DND-41 (cell line): ENCODE results near the gene TRNAU1AP.

Source experiments
- EZH2 ChIP-seq: IDR thresholded peaks from 3 replicates; pipeline ENCODE4 v1.6.1; 2012; ENCODE audit warnings: borderline replicate concordance, low read depth, mild to moderate bottlenecking, moderate library complexity, low read length, inconsistent platforms; ENCODE audit not compliant: severe bottlenecking
- TF ChIP-seq, protein P1 (sequence below): IDR thresholded peaks from 2 replicates; pipeline ENCODE4 v1.5.1; 2012; ENCODE audit warnings: borderline replicate concordance, low read length, moderate library complexity, mild to moderate bottlenecking; ENCODE audit not compliant: poor library complexity, severe bottlenecking; ENCODE audit errors: extremely low read depth

DNA sequence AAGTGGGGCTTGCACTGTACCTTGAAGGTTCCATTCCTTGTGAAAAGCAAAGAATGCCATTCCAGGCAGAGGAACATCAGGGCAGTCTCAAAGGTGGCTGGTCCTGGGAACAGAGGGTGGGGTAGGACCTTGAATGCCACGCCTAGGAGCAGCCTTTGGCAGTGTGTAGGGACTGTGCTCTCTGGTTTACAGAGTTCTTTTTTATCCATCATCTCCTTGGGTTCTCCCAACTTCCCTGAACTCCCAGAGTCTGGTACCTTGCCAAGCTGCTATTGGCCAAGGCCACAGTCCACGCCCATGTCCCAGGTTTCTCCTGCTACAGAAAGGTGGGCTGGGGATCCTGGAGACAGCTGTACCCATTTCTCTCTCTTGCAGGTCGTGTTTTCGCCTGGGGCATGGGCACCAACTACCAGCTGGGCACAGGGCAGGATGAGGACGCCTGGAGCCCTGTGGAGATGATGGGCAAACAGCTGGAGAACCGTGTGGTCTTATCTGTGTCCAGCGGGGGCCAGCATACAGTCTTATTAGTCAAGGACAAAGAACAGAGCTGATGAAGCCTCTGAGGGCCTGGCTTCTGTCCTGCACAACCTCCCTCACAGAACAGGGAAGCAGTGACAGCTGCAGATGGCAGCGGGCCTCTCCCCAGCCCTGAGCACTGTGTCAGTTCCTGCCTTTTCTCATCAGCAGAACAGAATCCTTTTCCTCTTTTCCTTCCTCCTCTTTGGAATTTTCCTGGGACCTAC, 15.3 kb upstream of the TRNAU1AP start:
- TF ChIP-seq, protein P1, sequence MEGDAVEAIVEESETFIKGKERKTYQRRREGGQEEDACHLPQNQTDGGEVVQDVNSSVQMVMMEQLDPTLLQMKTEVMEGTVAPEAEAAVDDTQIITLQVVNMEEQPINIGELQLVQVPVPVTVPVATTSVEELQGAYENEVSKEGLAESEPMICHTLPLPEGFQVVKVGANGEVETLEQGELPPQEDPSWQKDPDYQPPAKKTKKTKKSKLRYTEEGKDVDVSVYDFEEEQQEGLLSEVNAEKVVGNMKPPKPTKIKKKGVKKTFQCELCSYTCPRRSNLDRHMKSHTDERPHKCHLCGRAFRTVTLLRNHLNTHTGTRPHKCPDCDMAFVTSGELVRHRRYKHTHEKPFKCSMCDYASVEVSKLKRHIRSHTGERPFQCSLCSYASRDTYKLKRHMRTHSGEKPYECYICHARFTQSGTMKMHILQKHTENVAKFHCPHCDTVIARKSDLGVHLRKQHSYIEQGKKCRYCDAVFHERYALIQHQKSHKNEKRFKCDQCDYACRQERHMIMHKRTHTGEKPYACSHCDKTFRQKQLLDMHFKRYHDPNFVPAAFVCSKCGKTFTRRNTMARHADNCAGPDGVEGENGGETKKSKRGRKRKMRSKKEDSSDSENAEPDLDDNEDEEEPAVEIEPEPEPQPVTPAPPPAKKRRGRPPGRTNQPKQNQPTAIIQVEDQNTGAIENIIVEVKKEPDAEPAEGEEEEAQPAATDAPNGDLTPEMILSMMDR, result no peak
- no peak for TF ChIP-seq EZH2
